Measurements from ENCODE around the gene KCNQ5.

- no peak for TF ChIP-seq CTCF (IDR thresholded peaks at IDR 0.05)
- no peak for TF ChIP-seq POLR2A (IDR thresholded peaks at IDR 0.05)
Observed at GRCh38 chr6:72770959-72771358, 149.1 kb downstream of the KCNQ5 start.
